Fibroblast of mammary gland (primary cell): ENCODE results near the gene STEAP1B.

Experiments used
- DNase-seq: peaks from one replicate; pipeline ENCODE4 v3.0.0-alpha.2; 2010; ENCODE audit warnings: low read depth
- H3K4me3 ChIP-seq: 2 replicates; pipeline ENCODE4 v1.5.1; 2011; ENCODE audit warnings: low read depth, mild to moderate bottlenecking, low read length, moderate library complexity; ENCODE audit not compliant: control insufficient read depth
- TF ChIP-seq, protein P1 (sequence below): conservative IDR thresholded peaks from 2 replicates; pipeline ENCODE4 v1.5.1; 2011; ENCODE audit warnings: low read depth, low read length, inconsistent platforms; ENCODE audit not compliant: control insufficient read depth, insufficient read depth

The STEAP1B gene

DNA sequence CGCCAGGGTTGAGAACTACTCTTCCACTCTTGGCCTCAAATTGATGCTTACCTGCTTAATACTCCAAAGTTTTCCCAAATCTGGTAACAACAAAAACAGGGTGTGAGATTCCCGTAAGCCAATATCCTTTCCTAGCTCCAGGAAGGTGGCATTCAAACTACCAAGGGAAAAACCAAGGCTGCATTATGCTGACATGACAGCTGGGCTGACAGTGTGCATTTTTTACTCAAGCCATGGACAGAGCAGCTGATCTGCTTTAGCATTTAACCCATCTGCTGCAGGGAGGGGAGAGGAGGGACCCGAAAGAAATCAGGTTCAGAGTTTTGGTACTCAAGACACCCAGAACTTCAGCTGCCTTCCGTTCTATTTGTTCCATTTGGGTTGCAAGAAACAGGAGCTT lies 93.3 kb downstream of the STEAP1B start:
- no peak overlapping the region for H3K4me3 ChIP-seq
- TF ChIP-seq, protein P1, sequence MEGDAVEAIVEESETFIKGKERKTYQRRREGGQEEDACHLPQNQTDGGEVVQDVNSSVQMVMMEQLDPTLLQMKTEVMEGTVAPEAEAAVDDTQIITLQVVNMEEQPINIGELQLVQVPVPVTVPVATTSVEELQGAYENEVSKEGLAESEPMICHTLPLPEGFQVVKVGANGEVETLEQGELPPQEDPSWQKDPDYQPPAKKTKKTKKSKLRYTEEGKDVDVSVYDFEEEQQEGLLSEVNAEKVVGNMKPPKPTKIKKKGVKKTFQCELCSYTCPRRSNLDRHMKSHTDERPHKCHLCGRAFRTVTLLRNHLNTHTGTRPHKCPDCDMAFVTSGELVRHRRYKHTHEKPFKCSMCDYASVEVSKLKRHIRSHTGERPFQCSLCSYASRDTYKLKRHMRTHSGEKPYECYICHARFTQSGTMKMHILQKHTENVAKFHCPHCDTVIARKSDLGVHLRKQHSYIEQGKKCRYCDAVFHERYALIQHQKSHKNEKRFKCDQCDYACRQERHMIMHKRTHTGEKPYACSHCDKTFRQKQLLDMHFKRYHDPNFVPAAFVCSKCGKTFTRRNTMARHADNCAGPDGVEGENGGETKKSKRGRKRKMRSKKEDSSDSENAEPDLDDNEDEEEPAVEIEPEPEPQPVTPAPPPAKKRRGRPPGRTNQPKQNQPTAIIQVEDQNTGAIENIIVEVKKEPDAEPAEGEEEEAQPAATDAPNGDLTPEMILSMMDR: no peak
- DNase-seq: no peak

DNA sequence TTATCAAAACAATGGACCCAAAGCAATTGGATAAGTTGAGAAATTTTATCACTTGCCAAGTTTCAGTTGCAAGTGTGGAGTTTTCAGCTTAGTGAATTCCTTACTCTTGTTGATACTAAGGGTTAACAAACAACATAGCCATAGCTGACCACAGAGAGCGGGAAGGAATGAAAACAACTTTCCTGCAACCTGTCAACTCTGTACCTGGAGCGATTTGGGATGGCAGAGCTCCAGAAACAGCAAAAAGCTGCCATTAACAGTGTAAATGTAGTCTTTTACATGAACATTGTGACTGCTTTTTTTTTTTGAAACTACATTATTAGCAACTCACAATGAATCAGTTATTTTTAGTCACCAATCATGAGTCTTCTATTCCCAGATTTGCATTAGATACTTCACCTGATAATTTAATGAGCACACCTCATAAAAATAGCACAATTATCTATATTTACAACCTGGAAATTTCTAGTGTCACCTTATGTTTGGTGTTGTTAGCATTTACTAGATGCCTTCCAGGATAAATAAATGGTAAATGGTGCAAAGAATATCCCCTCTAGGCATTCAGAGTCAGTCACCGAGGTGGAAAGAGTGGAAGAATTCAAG lies 95.5 kb downstream of the STEAP1B start:
- H3K4me3 ChIP-seq: no peak overlapping the region
- DNase-seq: no peak
- TF ChIP-seq, protein P1: no peak

DNA sequence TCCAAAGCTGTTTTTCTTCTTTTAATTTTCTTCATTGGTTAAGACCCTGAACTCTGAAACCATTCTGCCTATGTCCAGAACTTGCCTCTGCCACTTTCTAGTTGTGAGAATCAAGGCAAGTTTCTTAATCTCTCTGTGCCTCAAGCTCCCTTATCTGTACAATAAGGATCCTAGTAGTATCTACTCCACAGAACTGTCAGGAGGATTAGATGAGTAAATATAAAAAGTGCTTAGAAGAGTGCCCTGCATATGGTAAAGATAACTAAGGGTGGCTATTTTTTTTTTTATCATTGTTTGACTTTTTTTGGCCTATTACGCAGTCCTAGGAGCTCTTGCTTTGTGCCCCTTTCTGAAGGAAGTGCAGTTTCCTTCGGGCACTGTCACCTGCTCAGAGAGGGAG lies 96.6 kb downstream of the STEAP1B start:
- H3K4me3 ChIP-seq: no peak overlapping the region
- no peak for DNase-seq
- TF ChIP-seq, protein P1: no peak

DNA sequence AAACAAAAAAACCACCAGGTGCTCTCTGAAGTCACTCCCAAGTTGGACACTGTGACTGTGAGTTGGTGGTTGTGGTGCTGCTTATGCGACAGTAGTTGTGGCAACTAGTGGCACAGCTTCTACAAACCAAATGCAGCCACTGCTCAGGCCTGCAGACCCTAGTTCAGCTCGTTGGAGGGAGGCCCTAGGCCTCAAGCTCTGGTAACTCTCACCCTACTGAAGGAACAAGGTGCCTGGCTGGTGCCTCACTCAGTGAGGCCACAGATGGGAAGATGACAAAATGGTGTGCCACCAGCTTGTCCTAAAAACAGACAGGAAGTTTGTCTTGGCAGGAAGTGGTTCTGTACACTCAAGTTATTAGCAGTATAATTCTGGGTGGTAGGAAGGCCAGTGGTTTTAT lies 97.7 kb downstream of the STEAP1B start:
- no peak overlapping the region for H3K4me3 ChIP-seq
- DNase-seq: no peak
- TF ChIP-seq, protein P1: no peak

DNA sequence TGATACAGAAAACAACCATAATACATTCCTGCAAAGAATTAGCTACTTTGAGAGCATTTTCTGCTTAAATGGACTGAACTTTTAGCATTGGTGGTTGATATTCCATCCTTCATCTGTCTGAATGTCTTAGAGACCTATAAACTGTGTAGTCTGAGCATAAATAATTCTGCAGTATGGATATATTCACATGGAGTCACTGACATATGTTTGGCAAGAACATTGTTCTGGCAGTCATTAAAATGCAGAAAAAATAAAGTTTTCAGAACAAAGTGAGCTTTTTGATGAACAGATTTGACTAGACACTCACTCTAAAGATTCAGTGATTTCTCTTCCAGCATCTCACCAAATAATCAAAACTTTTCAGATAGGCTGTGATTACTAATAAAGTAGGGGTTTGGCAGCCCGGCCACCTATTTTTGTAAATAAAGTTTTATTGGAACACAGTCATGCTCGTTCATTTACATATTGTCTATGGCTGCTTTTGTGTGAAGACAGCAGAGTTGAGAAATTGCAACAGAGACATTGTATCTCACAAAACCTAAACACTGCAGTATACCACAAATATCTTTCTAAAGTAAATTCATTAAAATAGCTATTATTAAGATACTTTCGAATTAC lies 98.9 kb downstream of the STEAP1B start:
- TF ChIP-seq, protein P1: no peak
- no peak for DNase-seq
- H3K4me3 ChIP-seq: no peak overlapping the region

DNA sequence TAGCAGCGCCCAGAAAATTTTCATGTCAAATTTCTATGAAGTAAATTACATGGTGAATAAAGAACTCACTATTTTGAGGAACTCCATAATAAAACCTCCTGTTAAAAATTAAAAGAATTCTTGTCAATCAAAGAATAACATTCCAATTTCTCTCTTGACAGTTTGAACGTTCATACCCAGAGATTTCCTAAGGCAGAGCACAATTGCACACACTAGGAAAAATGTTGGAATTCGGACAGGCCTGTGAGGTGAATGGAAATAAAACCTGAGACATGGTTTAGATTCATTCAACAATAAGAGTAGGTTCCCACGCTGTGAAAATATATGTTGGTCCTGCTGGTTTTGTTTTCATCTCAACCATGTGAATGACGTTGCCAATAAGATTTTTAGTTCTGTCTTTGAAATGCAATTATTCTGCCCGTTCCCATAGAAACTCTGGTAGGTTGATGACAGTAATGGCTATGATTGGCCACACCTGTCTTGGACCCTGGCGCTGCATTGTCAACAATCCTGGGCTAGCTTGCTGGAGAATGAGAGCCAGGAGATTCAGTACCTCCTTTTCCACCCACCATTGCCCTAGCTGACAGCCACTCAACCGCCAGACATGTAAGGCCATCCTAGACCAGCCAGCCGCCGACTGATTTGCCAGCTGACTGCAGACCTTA lies 99.7 kb downstream of the STEAP1B start:
- no peak overlapping the region for H3K4me3 ChIP-seq
- DNase-seq: no peak
- TF ChIP-seq, protein P1: no peak
